ENCODE measurements around the gene GABRB1. TPM values are rescaled to one million over a fixed set of nuclear protein-coding genes. Genes with fewer than 3 reads are reported as not detected.

GABRB1 gene
- total and polyA plus RNA-seq, 2 of the 8 experiments (the other 6 are each of a cell fraction or from before 2014, with no cell fraction given), result 0.22 to 0.38 TPM

GRCh38 chr4:47382846-47383360, 351.5 kb downstream of the GABRB1 start:
- H3K36me3 ChIP-seq (ENCODE audit: control insufficient read depth in 2 of 4, insufficient read depth in 4 of 4, low read length in 3 of 4), result no peaks in the 10 kb centered on the region
- H3K18ac ChIP-seq (ENCODE audit: extremely low read depth, low read length), result no peak overlapping the region
- 88% methylated on average over 2 of the region's 2 CpGs; no CpG with 5 or more reads in 1 of the 2 experiments for WGBS, 2 experiments (ENCODE audit: extremely low coverage in 1 of 2, insufficient coverage in 1 of 2, insufficient read length in 1 of 2, insufficient replicate concordance in 2 of 2, low coverage in 1 of 2, low lambda C conversion rate in 2 of 2, missing lambda C conversion rate in 1 of 2)
- no peak overlapping the region for H3K56ac ChIP-seq (replicated peaks; ENCODE audit: insufficient read length, low read depth, low read length)
- no peak overlapping the region for H2BK12ac ChIP-seq (ENCODE audit: low read depth, low read length)
- POLR2A ChIA-PET (ENCODE audit: partially characterized antibody), result no interaction called here
- no peak overlapping the region for H4K8ac ChIP-seq (ENCODE audit: extremely low read depth, insufficient read depth, low read length)
- no peak overlapping the region for H3K4me3 ChIP-seq (ENCODE audit: extremely low read depth in 1 of 4, insufficient read depth in 2 of 4, low read depth in 3 of 4, low read length in 4 of 4)
- no peak overlapping the region for H3K4me2 ChIP-seq (ENCODE audit: insufficient read depth in 1 of 2, low read depth in 2 of 2, low read length in 2 of 2)
- H4K5ac ChIP-seq (ENCODE audit: insufficient read length, low read depth, low read length), result no peak overlapping the region
- H2BK20ac ChIP-seq (ENCODE audit: low read length), result no peak overlapping the region
- CTCF ChIA-PET (ENCODE audit: partially characterized antibody), result interaction anchor here (0.6 to 1.9 kb wide), 18 partner anchors 9 to 583 kb away, joined by 3 to 10 read pairs (median 3); no protein-coding TSS in a partner anchor
- H2BK15ac ChIP-seq (ENCODE audit: low read length), result no peak overlapping the region
- no peak overlapping the region for H3K23ac ChIP-seq (ENCODE audit: insufficient read length)
- no peak overlapping the region for H2AK5ac ChIP-seq (ENCODE audit: low read depth, low read length)
- H3K9me3 ChIP-seq (ENCODE audit: insufficient read depth in 2 of 2, low read depth in 1 of 2, low read length in 1 of 2), result peaks cover 0 to 5% of the 10 kb centered on the region in 2 experiments; a peak in 1 of 4 replicates
- H3K79me2 ChIP-seq (ENCODE audit: control insufficient read depth in 1 of 2, insufficient read depth in 2 of 2, low read length in 2 of 2), result no peaks in the 10 kb centered on the region
- H3K14ac ChIP-seq (ENCODE audit: insufficient read length), result no peak overlapping the region
- no peaks in the 10 kb centered on the region for H3K4me1 ChIP-seq (replicated peaks in 1 of 4; ENCODE audit: control insufficient read depth in 3 of 4, insufficient read depth in 4 of 4, low read length in 3 of 4)
- H2BK120ac ChIP-seq (replicated peaks; ENCODE audit: low read depth, low read length), result no peak overlapping the region
- no peak overlapping the region for H2AFZ ChIP-seq (ENCODE audit: low read length)
- H3K9ac ChIP-seq (replicated peaks in 1 of 4; ENCODE audit: extremely low read depth in 1 of 4, low read depth in 3 of 4, low read length in 3 of 4), result no peak overlapping the region
- DNase-seq (ENCODE audit: low read depth in 1 of 2, low spot score in 2 of 2) (no peak), FAIRE-seq (no peak)
- H3K27ac ChIP-seq (ENCODE audit: low read depth, low read length), result no peak overlapping the region
- no peaks in the 10 kb centered on the region for H3K27me3 ChIP-seq (replicated peaks in 1 of 4; ENCODE audit: control insufficient read depth in 3 of 4, extremely low read depth in 1 of 4, insufficient read depth in 3 of 4, low read length in 3 of 4)
- no peak overlapping the region for H3K4ac ChIP-seq (replicated peaks; ENCODE audit: insufficient read length, low read depth, low read length)
- H3K23me2 ChIP-seq (ENCODE audit: low read depth, low read length), result no peaks in the 10 kb centered on the region
- H3K79me1 ChIP-seq (ENCODE audit: low read depth, low read length), result no peaks in the 10 kb centered on the region
- no peaks in the 10 kb centered on the region for H4K20me1 ChIP-seq (replicated peaks in 1 of 2; ENCODE audit: control insufficient read depth in 1 of 2, insufficient read depth in 2 of 2, low read length in 2 of 2)
- no peak overlapping the region for H4K91ac ChIP-seq (replicated peaks; ENCODE audit: insufficient read length, low read length)
- H2BK5ac ChIP-seq (ENCODE audit: low read depth, low read length), result no peak overlapping the region
- no peak for TF ChIP-seq ATF2 (IDR thresholded peaks at IDR 0.05; ENCODE audit: low read length)
- no peak for TF ChIP-seq RBBP5 (IDR thresholded peaks at IDR 0.05; ENCODE audit: borderline replicate concordance, low read depth, low read length)
- TF ChIP-seq RNF2 (IDR thresholded peaks at IDR 0.05; ENCODE audit: borderline replicate concordance, low read depth, low read length, missing control alignments, poor library complexity, severe bottlenecking), result no peak
- TF ChIP-seq GTF2F1 (IDR thresholded peaks at IDR 0.05; ENCODE audit: borderline replicate concordance, low read depth, low read length), result no peak
- no peak for TF ChIP-seq POLR2AphosphoS5 (IDR thresholded peaks at IDR 0.05; ENCODE audit: low read depth, low read length)
- TF ChIP-seq ASH2L (IDR thresholded peaks at IDR 0.05; ENCODE audit: low read length), result no peak
- no peak for TF ChIP-seq CTCF (IDR thresholded peaks at IDR 0.05; ENCODE audit: control extremely low read depth in 1 of 3, insufficient read depth in 1 of 3, low read depth in 1 of 3, low read length in 3 of 3)
- TF ChIP-seq EGR1 (IDR thresholded peaks at IDR 0.05; ENCODE audit: borderline replicate concordance, low read depth, low read length), result no peak
- TF ChIP-seq BCL11A (IDR thresholded peaks at IDR 0.05; ENCODE audit: low read depth in 2 of 2, low read length in 2 of 2), result no peak

Measured in H1 (cell line).